ENCODE measurements around the gene TMEM63A. TPM values are rescaled to one million over a fixed set of nuclear protein-coding genes. Genes with fewer than 3 reads are reported as not detected.

Gene TMEM63A
- polyA plus RNA-seq, 1 donor from 2014 or later = not detected

DNA sequence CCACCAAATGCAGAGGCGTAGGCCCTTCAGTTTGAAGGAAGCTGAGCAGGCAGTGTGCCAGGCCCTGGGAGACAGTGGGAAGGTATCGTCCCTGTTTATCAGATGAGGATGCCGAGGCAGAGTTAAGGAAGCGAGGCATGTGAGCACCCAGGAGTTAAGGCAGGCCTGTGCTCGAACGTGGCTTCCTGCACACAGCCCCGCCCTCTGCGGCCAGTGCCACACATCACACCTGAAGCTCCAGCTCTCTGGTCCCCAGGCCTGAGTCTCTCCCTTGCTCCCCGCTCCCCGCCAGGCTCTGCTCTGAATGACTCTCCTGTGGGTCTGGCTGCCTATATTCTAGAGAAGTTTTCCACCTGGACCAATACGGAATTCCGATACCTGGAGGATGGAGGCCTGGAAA is 40.1 kb downstream of the TMEM63A start:
- H3K36me3 ChIP-seq (ENCODE audit: insufficient read depth, low read length) = no peaks in the 10 kb centered on the region
- no peak overlapping the region for H3K27ac ChIP-seq (ENCODE audit: low read length)
- no peaks in the 10 kb centered on the region for H3K9me3 ChIP-seq (ENCODE audit: low read length)
- no peak overlapping the region for H2AFZ ChIP-seq (ENCODE audit: low read depth, low read length)
- H3K9ac ChIP-seq (ENCODE audit: low read length) = no peak overlapping the region
- H3K79me2 ChIP-seq (replicated peaks; ENCODE audit: insufficient read depth, low read length) = no peaks in the 10 kb centered on the region
- H4K20me1 ChIP-seq (ENCODE audit: insufficient read depth) = no peaks in the 10 kb centered on the region
- TF ChIP-seq TAF1 (IDR thresholded peaks at IDR 0.05; ENCODE audit: low read depth) (no peak), EP300 (conservative IDR thresholded peaks at IDR 0.05; ENCODE audit: poor library complexity, severe bottlenecking) (no peak), SMC3 (conservative IDR thresholded peaks at IDR 0.05; ENCODE audit: poor library complexity) (no peak), MXI1 (conservative IDR thresholded peaks at IDR 0.05; ENCODE audit: poor library complexity, severe bottlenecking) (no peak), RAD21 (conservative IDR thresholded peaks at IDR 0.05) (no peak)
- no peak overlapping the region for H3K4me3 ChIP-seq (ENCODE audit: low read length)
- H3F3A ChIP-seq (ENCODE audit: insufficient read depth, low read length, poor library complexity, severe bottlenecking) = no peaks in the 10 kb centered on the region
- no peak overlapping the region for H3K4me2 ChIP-seq (ENCODE audit: low read length)
- no peaks in the 10 kb centered on the region for H3K27me3 ChIP-seq (ENCODE audit: insufficient read depth, low read depth, low read length)
- no peaks in the 10 kb centered on the region for H3K9me2 ChIP-seq (ENCODE audit: insufficient read depth, low read length)

DNA sequence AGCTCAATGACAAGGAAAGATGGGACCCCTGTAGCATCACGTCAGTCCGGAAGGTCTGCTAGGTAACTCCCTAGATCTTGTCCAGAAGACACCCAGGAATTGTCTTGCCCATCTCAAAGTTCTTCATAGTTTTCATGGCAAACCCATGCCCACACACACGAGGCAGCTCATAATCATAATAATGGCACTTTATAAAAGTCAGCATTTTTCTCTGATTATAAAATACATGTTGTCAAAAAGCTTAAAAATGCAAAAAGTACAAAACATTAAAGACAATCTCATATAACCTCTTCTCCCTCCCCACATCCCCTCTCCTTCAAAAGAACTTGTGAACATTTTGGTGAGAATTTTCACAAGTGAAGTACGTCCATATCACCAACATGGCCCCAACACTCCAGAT is 41.5 kb downstream of the TMEM63A start:
- TF ChIP-seq, protein P1, sequence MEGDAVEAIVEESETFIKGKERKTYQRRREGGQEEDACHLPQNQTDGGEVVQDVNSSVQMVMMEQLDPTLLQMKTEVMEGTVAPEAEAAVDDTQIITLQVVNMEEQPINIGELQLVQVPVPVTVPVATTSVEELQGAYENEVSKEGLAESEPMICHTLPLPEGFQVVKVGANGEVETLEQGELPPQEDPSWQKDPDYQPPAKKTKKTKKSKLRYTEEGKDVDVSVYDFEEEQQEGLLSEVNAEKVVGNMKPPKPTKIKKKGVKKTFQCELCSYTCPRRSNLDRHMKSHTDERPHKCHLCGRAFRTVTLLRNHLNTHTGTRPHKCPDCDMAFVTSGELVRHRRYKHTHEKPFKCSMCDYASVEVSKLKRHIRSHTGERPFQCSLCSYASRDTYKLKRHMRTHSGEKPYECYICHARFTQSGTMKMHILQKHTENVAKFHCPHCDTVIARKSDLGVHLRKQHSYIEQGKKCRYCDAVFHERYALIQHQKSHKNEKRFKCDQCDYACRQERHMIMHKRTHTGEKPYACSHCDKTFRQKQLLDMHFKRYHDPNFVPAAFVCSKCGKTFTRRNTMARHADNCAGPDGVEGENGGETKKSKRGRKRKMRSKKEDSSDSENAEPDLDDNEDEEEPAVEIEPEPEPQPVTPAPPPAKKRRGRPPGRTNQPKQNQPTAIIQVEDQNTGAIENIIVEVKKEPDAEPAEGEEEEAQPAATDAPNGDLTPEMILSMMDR (IDR thresholded peaks at IDR 0.05; ENCODE audit: poor library complexity, severe bottlenecking) = no peak
- TF ChIP-seq, protein P2, sequence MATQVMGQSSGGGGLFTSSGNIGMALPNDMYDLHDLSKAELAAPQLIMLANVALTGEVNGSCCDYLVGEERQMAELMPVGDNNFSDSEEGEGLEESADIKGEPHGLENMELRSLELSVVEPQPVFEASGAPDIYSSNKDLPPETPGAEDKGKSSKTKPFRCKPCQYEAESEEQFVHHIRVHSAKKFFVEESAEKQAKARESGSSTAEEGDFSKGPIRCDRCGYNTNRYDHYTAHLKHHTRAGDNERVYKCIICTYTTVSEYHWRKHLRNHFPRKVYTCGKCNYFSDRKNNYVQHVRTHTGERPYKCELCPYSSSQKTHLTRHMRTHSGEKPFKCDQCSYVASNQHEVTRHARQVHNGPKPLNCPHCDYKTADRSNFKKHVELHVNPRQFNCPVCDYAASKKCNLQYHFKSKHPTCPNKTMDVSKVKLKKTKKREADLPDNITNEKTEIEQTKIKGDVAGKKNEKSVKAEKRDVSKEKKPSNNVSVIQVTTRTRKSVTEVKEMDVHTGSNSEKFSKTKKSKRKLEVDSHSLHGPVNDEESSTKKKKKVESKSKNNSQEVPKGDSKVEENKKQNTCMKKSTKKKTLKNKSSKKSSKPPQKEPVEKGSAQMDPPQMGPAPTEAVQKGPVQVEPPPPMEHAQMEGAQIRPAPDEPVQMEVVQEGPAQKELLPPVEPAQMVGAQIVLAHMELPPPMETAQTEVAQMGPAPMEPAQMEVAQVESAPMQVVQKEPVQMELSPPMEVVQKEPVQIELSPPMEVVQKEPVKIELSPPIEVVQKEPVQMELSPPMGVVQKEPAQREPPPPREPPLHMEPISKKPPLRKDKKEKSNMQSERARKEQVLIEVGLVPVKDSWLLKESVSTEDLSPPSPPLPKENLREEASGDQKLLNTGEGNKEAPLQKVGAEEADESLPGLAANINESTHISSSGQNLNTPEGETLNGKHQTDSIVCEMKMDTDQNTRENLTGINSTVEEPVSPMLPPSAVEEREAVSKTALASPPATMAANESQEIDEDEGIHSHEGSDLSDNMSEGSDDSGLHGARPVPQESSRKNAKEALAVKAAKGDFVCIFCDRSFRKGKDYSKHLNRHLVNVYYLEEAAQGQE (IDR thresholded peaks at IDR 0.05; ENCODE audit: borderline replicate concordance) = no peak
- TF ChIP-seq EZH2 (IDR thresholded peaks at IDR 0.05; ENCODE audit: borderline replicate concordance, insufficient read depth, low read length, poor library complexity, severe bottlenecking) (no peak), MXI1 (conservative IDR thresholded peaks at IDR 0.05; ENCODE audit: poor library complexity, severe bottlenecking) (no peak), SMC3 (conservative IDR thresholded peaks at IDR 0.05; ENCODE audit: poor library complexity) (no peak)
- Histone ChIP-seq H3K27me3 (ENCODE audit: insufficient read depth, low read depth, low read length) (no peaks in the 10 kb centered on the region), H3K79me2 (replicated peaks; ENCODE audit: insufficient read depth, low read length) (no peaks in the 10 kb centered on the region), H3K36me3 (ENCODE audit: insufficient read depth, low read length) (no peaks in the 10 kb centered on the region), H3F3A (ENCODE audit: insufficient read depth, low read length, poor library complexity, severe bottlenecking) (no peaks in the 10 kb centered on the region), H3K9me2 (ENCODE audit: insufficient read depth, low read length) (no peaks in the 10 kb centered on the region), H3K9ac (ENCODE audit: low read length) (no peak overlapping the region), H4K20me1 (ENCODE audit: insufficient read depth) (no peaks in the 10 kb centered on the region), H3K4me3 (ENCODE audit: low read length) (no peak overlapping the region), H3K27ac (ENCODE audit: low read length) (no peak overlapping the region), H2AFZ (ENCODE audit: low read depth, low read length) (no peak overlapping the region), H3K9me3 (ENCODE audit: low read length) (no peaks in the 10 kb centered on the region), H3K4me2 (ENCODE audit: low read length) (no peak overlapping the region)

DNA sequence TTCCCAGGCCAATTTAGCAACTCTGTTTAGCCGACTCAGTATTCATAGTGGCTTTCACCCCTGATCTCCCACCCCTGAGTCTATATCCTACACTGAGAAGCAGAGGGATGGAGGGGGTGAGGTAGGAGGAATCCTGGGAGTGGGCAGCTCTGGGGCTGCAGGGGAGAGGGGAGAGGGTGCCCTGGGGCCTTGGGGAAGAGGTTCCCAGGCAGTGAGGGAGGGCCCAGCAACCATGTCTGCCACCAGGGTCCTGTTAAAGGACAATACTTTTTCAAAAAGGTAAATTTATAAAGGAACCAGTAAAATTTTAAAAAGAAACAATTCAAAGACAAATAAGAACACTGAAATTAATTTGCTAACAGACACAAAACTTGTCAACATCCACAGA is 42.0 kb downstream of the TMEM63A start:
- Histone ChIP-seq H3K4me3 (ENCODE audit: low read length) (no peak overlapping the region), H2AFZ (ENCODE audit: low read depth, low read length) (no peak overlapping the region), H3K27me3 (ENCODE audit: insufficient read depth, low read depth, low read length) (no peaks in the 10 kb centered on the region), H3K27ac (ENCODE audit: low read length) (no peak overlapping the region), H3K36me3 (ENCODE audit: insufficient read depth, low read length) (no peaks in the 10 kb centered on the region), H3F3A (ENCODE audit: insufficient read depth, low read length, poor library complexity, severe bottlenecking) (no peaks in the 10 kb centered on the region), H3K79me2 (replicated peaks; ENCODE audit: insufficient read depth, low read length) (no peaks in the 10 kb centered on the region), H3K9ac (ENCODE audit: low read length) (no peak overlapping the region), H4K20me1 (ENCODE audit: insufficient read depth) (no peaks in the 10 kb centered on the region), H3K4me2 (ENCODE audit: low read length) (no peak overlapping the region), H3K9me2 (ENCODE audit: insufficient read depth, low read length) (no peaks in the 10 kb centered on the region), H3K9me3 (ENCODE audit: low read length) (no peaks in the 10 kb centered on the region)
- no peak for TF ChIP-seq RAD21 (conservative IDR thresholded peaks at IDR 0.05)
- no peak for TF ChIP-seq EP300 (conservative IDR thresholded peaks at IDR 0.05; ENCODE audit: poor library complexity, severe bottlenecking)
- TF ChIP-seq EZH2 (IDR thresholded peaks at IDR 0.05; ENCODE audit: borderline replicate concordance, insufficient read depth, low read length, poor library complexity, severe bottlenecking) = no peak
- TF ChIP-seq SMC3 (conservative IDR thresholded peaks at IDR 0.05; ENCODE audit: poor library complexity) = no peak
- TF ChIP-seq, protein P1 (IDR thresholded peaks at IDR 0.05; ENCODE audit: poor library complexity, severe bottlenecking) = no peak
- no peak for TF ChIP-seq TAF1 (IDR thresholded peaks at IDR 0.05; ENCODE audit: low read depth)
- no peak for TF ChIP-seq POLR2AphosphoS5 (IDR thresholded peaks at IDR 0.05)
- TF ChIP-seq, protein P2 (IDR thresholded peaks at IDR 0.05; ENCODE audit: borderline replicate concordance) = no peak
- no peak for TF ChIP-seq MXI1 (conservative IDR thresholded peaks at IDR 0.05; ENCODE audit: poor library complexity, severe bottlenecking)
